Measurements from ENCODE around the gene MESP1.

MESP1 gene

GRCh38 chr15:89775815-89776214 is 24.8 kb upstream of the MESP1 start:
- DNase-seq (ENCODE audit: extremely low spot score): no peak
- CTCF ChIA-PET: interaction anchor here (1.0 to 9.2 kb wide), 4 partner anchors 14 to 99 kb away, joined by 3 to 87 read pairs (median 10); no protein-coding TSS in a partner anchor
- TF ChIP-seq CTCF (IDR thresholded peaks at IDR 0.05; ENCODE audit: control extremely low read depth, extremely low read depth, low read depth, missing control alignments): no peak
- POLR2A ChIA-PET: no interaction called here

GRCh38 chr15:89774492-89774891 is 23.4 kb upstream of the MESP1 start:
- CTCF ChIA-PET: interaction anchor here (1.8 to 9.2 kb wide), 4 partner anchors 13 to 100 kb away, joined by 5 to 87 read pairs (median 10); partner anchors contain the start of gene MESP1
- DNase-seq (ENCODE audit: extremely low spot score): no peak
- POLR2A ChIA-PET: no interaction called here
- no peak for TF ChIP-seq CTCF (IDR thresholded peaks at IDR 0.05; ENCODE audit: control extremely low read depth, extremely low read depth, low read depth, missing control alignments)

- CTCF ChIA-PET: interaction anchor here (1.0 to 9.2 kb wide), 4 partner anchors 12 to 124 kb away, joined by 3 to 87 read pairs (median 3); no protein-coding TSS in a partner anchor
- POLR2A ChIA-PET: no interaction called here
- TF ChIP-seq CTCF (IDR thresholded peaks at IDR 0.05; ENCODE audit: control extremely low read depth, extremely low read depth, low read depth, missing control alignments): no peak
- no peak for DNase-seq (ENCODE audit: extremely low spot score)
These were observed 22.0 kb upstream of the MESP1 start for GRCh38 chr15:89772932-89773583.

GRCh38 chr15:89770041-89770440 is 19.0 kb upstream of the MESP1 start:
- CTCF ChIA-PET: interaction anchor here (0.8 to 9.2 kb wide), 3 partner anchors 9 to 104 kb away, joined by 3 to 87 read pairs (median 4); no protein-coding TSS in a partner anchor
- POLR2A ChIA-PET: no interaction called here
- TF ChIP-seq CTCF (IDR thresholded peaks at IDR 0.05; ENCODE audit: control extremely low read depth, extremely low read depth, low read depth, missing control alignments): no peak
- no peak for DNase-seq (ENCODE audit: extremely low spot score)

GRCh38 chr15:89769366-89769765 is 18.3 kb upstream of the MESP1 start:
- ChIA-PET POLR2A (no interaction called here), CTCF (interaction anchor here (0.8 to 9.2 kb wide), 2 partner anchors 8 to 19 kb away, joined by 3 to 87 read pairs; no protein-coding TSS in a partner anchor)
- DNase-seq (ENCODE audit: extremely low spot score): no peak
- no peak for TF ChIP-seq CTCF (IDR thresholded peaks at IDR 0.05; ENCODE audit: control extremely low read depth, extremely low read depth, low read depth, missing control alignments)

- TF ChIP-seq CTCF (IDR thresholded peaks at IDR 0.05; ENCODE audit: control extremely low read depth, extremely low read depth, low read depth, missing control alignments): no peak
- DNase-seq (ENCODE audit: extremely low spot score): no peak
- CTCF ChIA-PET: interaction anchor here (0.7 to 9.2 kb wide), 5 partner anchors 7 to 107 kb away, joined by 3 to 87 read pairs (median 4); no protein-coding TSS in a partner anchor
- POLR2A ChIA-PET: no interaction called here
These were observed 17.0 kb upstream of the MESP1 start for GRCh38 chr15:89768071-89768500.
